GM18511 (cell line): ENCODE measurements around the gene CD80.
A peak's percentile ranks its signal among the peaks of the same experiment; 100 is the strongest.

Source experiments
- ATAC-seq: cut with Tn5 transposase; IDR thresholded peaks from one replicate; pipeline ENCODE4 v1.9.1; 2021; ENCODE audit warnings: mild to moderate bottlenecking, moderate library complexity; ENCODE audit not compliant: unreplicated experiment

Gene CD80

GRCh38 chr3:119500265-119500664 lies 59.1 kb downstream of the CD80 start:
- no peak for ATAC-seq

GRCh38 chr3:119498186-119499011 lies 61.0 kb downstream of the CD80 start, which contains the start of gene TIMMDC1:
TIMMDC1 (plus strand) TSS chr3:119498547; CDS start chr3:119498734, 187 bp downstream.
- ATAC-seq = peak; percentile 98

GRCh38 chr3:119497820-119498185 lies 61.6 kb downstream of the CD80 start:
- ATAC-seq = peak; percentile 1

GRCh38 chr3:119494597-119494996 lies 64.8 kb downstream of the CD80 start:
- ATAC-seq = no peak

GRCh38 chr3:119492810-119493209 lies 66.6 kb downstream of the CD80 start:
- ATAC-seq = no peak

- no peak for ATAC-seq
These were observed 67.3 kb downstream of the CD80 start for GRCh38 chr3:119492128-119492527.

GRCh38 chr3:119490153-119490552 lies 69.3 kb downstream of the CD80 start:
- no peak for ATAC-seq

GRCh38 chr3:119485563-119485962 lies 73.9 kb downstream of the CD80 start:
- no peak for ATAC-seq

- no peak for ATAC-seq
These were observed 76.3 kb downstream of the CD80 start for GRCh38 chr3:119483101-119483500.

GRCh38 chr3:119481079-119481478 lies 78.3 kb downstream of the CD80 start:
- ATAC-seq = no peak
